HCT116 (cell line): ENCODE measurements around the gene OOSP1. TPM values are rescaled to one million over a fixed set of nuclear protein-coding genes. Genes with fewer than 3 reads are reported as not detected.

ENCODE experiments used
- ATAC-seq: fragments of 200-7000 bp; cut with Tn5 transposase; 2 replicates; pipeline ENCODE4 v1.9.1; 2020; ENCODE audit warnings: mild to moderate bottlenecking, moderate library complexity
- BruUV-seq: library from RNA; stranded (reverse); fragments of 400-500 nt; replicated peaks from 2 replicates; lab custom pipeline; 2021; lab: Mats Ljungman, UMichigan
- CTCF ChIA-PET: fragments of 300-600 bp; sonication (Branson Sonifier 250); formaldehyde crosslinking; loops from one replicate; lab custom pipeline; 2021; ENCODE audit warnings: antibody characterized with exemption; lab: Charles Lee
- POLR2A ChIA-PET: fragments of 300-600, 350-600 bp; sonication (Branson Sonifier 250); formaldehyde crosslinking; loops from one replicate; lab custom pipeline; 2021; ENCODE audit warnings: antibody characterized with exemption; lab: Charles Lee
- RAD21 ChIA-PET, 2 experiments: fragments of 300-600 bp; sonication (Branson Sonifier 250); formaldehyde crosslinking; loops; one replicate each; lab custom pipeline; 2023; ENCODE audit warnings: low total read pairs in 2 of 2; ENCODE audit not compliant: uncharacterized antibody in 2 of 2, unreplicated experiment in 2 of 2, low non-redundant PET in 1 of 2; lab: Charles Lee
- DNase-seq: peaks from one replicate; pipeline ENCODE4 v3.0.0-alpha.2; 2010; ENCODE audit warnings: low read depth, low spot score
- H2AFZ ChIP-seq: fragments of 200-600 bp; shearing (Covaris generic), sonication (generic); 2 replicates; pipeline ENCODE4 v1.6.1; 2017; ENCODE audit warnings: low read depth, mixed run types, mixed read lengths, antibody characterized with exemption, low read length; ENCODE audit not compliant: poor library complexity, severe bottlenecking
- H3K27ac ChIP-seq: 2 replicates; pipeline ENCODE4 v1.5.1; 2012; ENCODE audit warnings: low read depth, low read length
- H3K27me3 ChIP-seq: fragments of 200-600 bp; sonication (generic); 2 replicates; pipeline ENCODE4 v1.6.1; 2016; ENCODE audit warnings: mixed run types, low read length, mixed read lengths; ENCODE audit not compliant: insufficient read depth
- H3K36me3 ChIP-seq, 2 experiments: fragments of 200-500 bp in 1 of 2; fragments of 200-600 bp in 1 of 2; sonication (Bioruptor generic) in 1 of 2; sonication (generic) in 1 of 2; 2 replicates each; pipeline versions ENCODE4 v1.5.1 to v1.6.1; 2014 to 2016; ENCODE audit warnings: low read length in 2 of 2, inconsistent platforms in 1 of 2, mixed read lengths in 1 of 2, mixed run types in 1 of 2; ENCODE audit not compliant: insufficient read depth in 2 of 2, control insufficient read depth in 1 of 2
- H3K4me1 ChIP-seq, 2 experiments: fragments of 200-600 bp in 1 of 2; sonication (generic) in 1 of 2; 2 replicates each; pipeline versions ENCODE4 v1.5.1 to v1.6.1; 2012 to 2017; ENCODE audit warnings: low read length in 2 of 2, inconsistent platforms in 1 of 2, mild to moderate bottlenecking in 1 of 2, mixed read lengths in 1 of 2, mixed run types in 1 of 2, moderate library complexity in 1 of 2; ENCODE audit not compliant: insufficient read depth in 2 of 2, control insufficient read depth in 1 of 2
- H3K4me2 ChIP-seq: fragments of 200-600 bp; sonication (generic); 2 replicates; pipeline ENCODE4 v1.6.1; 2017; ENCODE audit warnings: mixed run types, low read length, mixed read lengths
- H3K4me3 ChIP-seq, 2 experiments: fragments of 200-600 bp in 1 of 2; sonication (generic) in 1 of 2; replicated peaks in 1 of 2; 2 replicates each; pipeline ENCODE4 v1.5.1; 2011 to 2016; ENCODE audit warnings: low read length in 2 of 2, control low read depth in 1 of 2, low read depth in 1 of 2, mild to moderate bottlenecking in 1 of 2, mixed read lengths in 1 of 2, mixed run types in 1 of 2
- H3K79me2 ChIP-seq: fragments of 200-600 bp; sonication (generic); 2 replicates; pipeline ENCODE4 v1.6.1; 2017; ENCODE audit warnings: mild to moderate bottlenecking, mixed run types, low read length, moderate library complexity, mixed read lengths; ENCODE audit not compliant: insufficient read depth
- H3K9ac ChIP-seq: fragments of 200-600 bp; sonication (generic); 2 replicates; pipeline ENCODE4 v1.6.1; 2016; ENCODE audit warnings: low read length, mixed read lengths
- H3K9me2 ChIP-seq: fragments of 200-600 bp; sonication (generic), shearing (Covaris generic); 2 replicates; pipeline ENCODE4 v1.6.1; 2017; ENCODE audit warnings: mixed run types, mild to moderate bottlenecking, moderate library complexity; ENCODE audit not compliant: insufficient read depth
- H3K9me3 ChIP-seq, 2 experiments: fragments of 200-500 bp in 1 of 2; fragments of 200-600 bp in 1 of 2; sonication (Bioruptor generic) in 1 of 2; sonication (generic) in 1 of 2; 2 replicates each; pipeline ENCODE4 v1.6.1; 2014 to 2017; ENCODE audit warnings: low read length in 2 of 2, mixed read lengths in 2 of 2, inconsistent platforms in 1 of 2, low read depth in 1 of 2, mild to moderate bottlenecking in 1 of 2, mixed run types in 1 of 2, moderate library complexity in 1 of 2; ENCODE audit not compliant: control insufficient read depth in 1 of 2, insufficient read depth in 1 of 2
- H4K20me1 ChIP-seq: fragments of 200-600 bp; sonication (generic), shearing (Covaris generic); 2 replicates; pipeline ENCODE4 v1.6.1; 2017; ENCODE audit warnings: mixed run types, mild to moderate bottlenecking, moderate library complexity; ENCODE audit not compliant: insufficient read depth
- ATF3 ChIP-seq: IDR thresholded peaks from 2 replicates; pipeline ENCODE4 v1.6.1; 2012
- CBX3 ChIP-seq: IDR thresholded peaks from 2 replicates; pipeline ENCODE4 v1.6.1; 2012; ENCODE audit warnings: low read depth
- CEBPB ChIP-seq: IDR thresholded peaks from 2 replicates; pipeline ENCODE4 v1.6.1; 2012; ENCODE audit warnings: low read depth
- EGR1 ChIP-seq: IDR thresholded peaks from 2 replicates; pipeline ENCODE4 v1.6.1; 2012; ENCODE audit warnings: low read depth
- EZH2phosphoT487 ChIP-seq: fragments of 200-600 bp; IDR thresholded peaks from 2 replicates; pipeline ENCODE4 v1.6.1; 2018; ENCODE audit warnings: antibody characterized with exemption, borderline replicate concordance
- FOSL1 ChIP-seq: IDR thresholded peaks from 2 replicates; pipeline ENCODE4 v1.6.1; 2012; ENCODE audit warnings: low read depth
- JUND ChIP-seq: IDR thresholded peaks from 2 replicates; pipeline ENCODE4 v1.6.1; 2012
- MAX ChIP-seq: IDR thresholded peaks from 2 replicates; pipeline ENCODE4 v1.6.1; 2012
- POLR2A ChIP-seq: IDR thresholded peaks from 2 replicates; pipeline ENCODE4 v1.7.0; 2011; ENCODE audit warnings: borderline replicate concordance; ENCODE audit not compliant: insufficient read depth, insufficient read length; ENCODE audit errors: extremely low read depth
- RAD21 ChIP-seq: IDR thresholded peaks from 2 replicates; pipeline ENCODE4 v1.6.1; 2012; ENCODE audit warnings: low read depth, mild to moderate bottlenecking
- SP1 ChIP-seq: IDR thresholded peaks from 2 replicates; pipeline ENCODE4 v1.6.1; 2012; ENCODE audit warnings: low read depth
- SRF ChIP-seq: IDR thresholded peaks from 2 replicates; pipeline ENCODE4 v1.6.1; 2012; ENCODE audit warnings: low read depth
- TCF7L2 ChIP-seq: IDR thresholded peaks from 2 replicates; pipeline ENCODE4 v1.7.0; 2011; ENCODE audit warnings: borderline replicate concordance, inconsistent platforms; ENCODE audit not compliant: insufficient read depth, insufficient read length; ENCODE audit errors: extremely low read depth
- YY1 ChIP-seq: IDR thresholded peaks from 2 replicates; pipeline ENCODE4 v1.6.1; 2011; ENCODE audit warnings: low read length, low read depth, moderate library complexity, mild to moderate bottlenecking; ENCODE audit not compliant: insufficient replicate concordance; ENCODE audit errors: extremely low read depth
- ZNF274 ChIP-seq: fragments of 200-500 bp; sonication (Bioruptor generic); IDR thresholded peaks from 2 replicates; pipeline ENCODE4 v1.6.1; 2014; ENCODE audit warnings: mild to moderate bottlenecking, low read depth, low read length, inconsistent platforms
- intact Hi-C: fragments of 100-400 bp; cut with micrococcal nuclease; formaldehyde crosslinking; loops from 2 replicates; pipeline ENCODE4 v1.10.0; 2022
- total RNA-seq: library from RNA; stranded (reverse); gene quantifications from one replicate; pipeline ENCODE4 v1.2.1, GENCODE V29; 2021; ENCODE audit not compliant: unreplicated experiment
- TF ChIP-seq, protein P1 (sequence below): IDR thresholded peaks from 2 replicates; pipeline ENCODE4 v1.6.1; 2012; ENCODE audit warnings: low read depth
- TF ChIP-seq, protein P2 (sequence below): IDR thresholded peaks from 2 replicates; pipeline ENCODE4 v1.6.1; 2011; ENCODE audit warnings: mild to moderate bottlenecking, low read length, moderate library complexity; ENCODE audit not compliant: insufficient replicate concordance; ENCODE audit errors: extremely low read depth

The OOSP1 gene
- total RNA-seq, 1 experiment from 2014 or later = not detected

GRCh38 chr11:59918480-59918879 is 19.8 kb upstream of the OOSP1 start:
- intact Hi-C loops = loop anchor here (5.0 kb wide), 1 partner anchor 214 kb away; no protein-coding TSS in a partner anchor
- TF ChIP-seq SP1 = no peak
- no peak for TF ChIP-seq ZNF274
- TF ChIP-seq RAD21 = no peak
- TF ChIP-seq MAX = no peak
- TF ChIP-seq JUND = no peak
- TF ChIP-seq CBX3 = no peak
- TF ChIP-seq CEBPB = no peak
- TF ChIP-seq SRF = no peak
- no peak for TF ChIP-seq FOSL1
- no peak for TF ChIP-seq EZH2phosphoT487
- TF ChIP-seq TCF7L2 = no peak
- TF ChIP-seq, protein P1, sequence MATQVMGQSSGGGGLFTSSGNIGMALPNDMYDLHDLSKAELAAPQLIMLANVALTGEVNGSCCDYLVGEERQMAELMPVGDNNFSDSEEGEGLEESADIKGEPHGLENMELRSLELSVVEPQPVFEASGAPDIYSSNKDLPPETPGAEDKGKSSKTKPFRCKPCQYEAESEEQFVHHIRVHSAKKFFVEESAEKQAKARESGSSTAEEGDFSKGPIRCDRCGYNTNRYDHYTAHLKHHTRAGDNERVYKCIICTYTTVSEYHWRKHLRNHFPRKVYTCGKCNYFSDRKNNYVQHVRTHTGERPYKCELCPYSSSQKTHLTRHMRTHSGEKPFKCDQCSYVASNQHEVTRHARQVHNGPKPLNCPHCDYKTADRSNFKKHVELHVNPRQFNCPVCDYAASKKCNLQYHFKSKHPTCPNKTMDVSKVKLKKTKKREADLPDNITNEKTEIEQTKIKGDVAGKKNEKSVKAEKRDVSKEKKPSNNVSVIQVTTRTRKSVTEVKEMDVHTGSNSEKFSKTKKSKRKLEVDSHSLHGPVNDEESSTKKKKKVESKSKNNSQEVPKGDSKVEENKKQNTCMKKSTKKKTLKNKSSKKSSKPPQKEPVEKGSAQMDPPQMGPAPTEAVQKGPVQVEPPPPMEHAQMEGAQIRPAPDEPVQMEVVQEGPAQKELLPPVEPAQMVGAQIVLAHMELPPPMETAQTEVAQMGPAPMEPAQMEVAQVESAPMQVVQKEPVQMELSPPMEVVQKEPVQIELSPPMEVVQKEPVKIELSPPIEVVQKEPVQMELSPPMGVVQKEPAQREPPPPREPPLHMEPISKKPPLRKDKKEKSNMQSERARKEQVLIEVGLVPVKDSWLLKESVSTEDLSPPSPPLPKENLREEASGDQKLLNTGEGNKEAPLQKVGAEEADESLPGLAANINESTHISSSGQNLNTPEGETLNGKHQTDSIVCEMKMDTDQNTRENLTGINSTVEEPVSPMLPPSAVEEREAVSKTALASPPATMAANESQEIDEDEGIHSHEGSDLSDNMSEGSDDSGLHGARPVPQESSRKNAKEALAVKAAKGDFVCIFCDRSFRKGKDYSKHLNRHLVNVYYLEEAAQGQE = no peak
- no peak for TF ChIP-seq POLR2A
- TF ChIP-seq, protein P2, sequence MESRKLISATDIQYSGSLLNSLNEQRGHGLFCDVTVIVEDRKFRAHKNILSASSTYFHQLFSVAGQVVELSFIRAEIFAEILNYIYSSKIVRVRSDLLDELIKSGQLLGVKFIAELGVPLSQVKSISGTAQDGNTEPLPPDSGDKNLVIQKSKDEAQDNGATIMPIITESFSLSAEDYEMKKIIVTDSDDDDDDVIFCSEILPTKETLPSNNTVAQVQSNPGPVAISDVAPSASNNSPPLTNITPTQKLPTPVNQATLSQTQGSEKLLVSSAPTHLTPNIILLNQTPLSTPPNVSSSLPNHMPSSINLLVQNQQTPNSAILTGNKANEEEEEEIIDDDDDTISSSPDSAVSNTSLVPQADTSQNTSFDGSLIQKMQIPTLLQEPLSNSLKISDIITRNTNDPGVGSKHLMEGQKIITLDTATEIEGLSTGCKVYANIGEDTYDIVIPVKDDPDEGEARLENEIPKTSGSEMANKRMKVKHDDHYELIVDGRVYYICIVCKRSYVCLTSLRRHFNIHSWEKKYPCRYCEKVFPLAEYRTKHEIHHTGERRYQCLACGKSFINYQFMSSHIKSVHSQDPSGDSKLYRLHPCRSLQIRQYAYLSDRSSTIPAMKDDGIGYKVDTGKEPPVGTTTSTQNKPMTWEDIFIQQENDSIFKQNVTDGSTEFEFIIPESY = no peak
- TF ChIP-seq ATF3 = no peak
- no peak for TF ChIP-seq EGR1
- no peak for TF ChIP-seq YY1
- Histone ChIP-seq H3K4me3 (no peak overlapping the region), H3K4me2 (no peak overlapping the region), H3K27ac (no peak overlapping the region), H2AFZ (no peak overlapping the region), H3K4me1 (no peaks in the 10 kb centered on the region), H3K36me3 (no peaks in the 10 kb centered on the region), H3K9me3 (peaks cover 3 to 7% of the 10 kb centered on the region in 2 experiments; a peak in 2 of 4 replicates), H3K79me2 (no peaks in the 10 kb centered on the region), H3K9ac (no peak overlapping the region), H4K20me1 (no peaks in the 10 kb centered on the region), H3K27me3 (no peaks in the 10 kb centered on the region), H3K9me2 (no peaks in the 10 kb centered on the region)
- ChIA-PET RAD21 (interaction anchor here (0.7 to 1.8 kb wide), 2 partner anchors 96 kb away, joined by 3 to 9 read pairs; no protein-coding TSS in a partner anchor), CTCF (interaction anchor here (0.8 to 2.6 kb wide), 18 partner anchors 9 to 333 kb away, joined by 3 to 37 read pairs (median 4); partner anchors contain the start of genes CBLIF, MRPL16 and STX3), POLR2A (interaction anchor here (1.1 kb wide), 1 partner anchor 108 kb away, joined by 3 read pairs; the partner anchor contains the start of gene MRPL16)
- no TSS peak for BruUV-seq
- no peak for ATAC-seq
- DNase-seq = no peak
